HG02852 (cell line): Measurements from ENCODE around the gene DEFB131A.
"Not testable (repeated sequence)": the region's sequence is repeated elsewhere in the genome, so short reads cannot be mapped to it uniquely, and the experiment has no call there.

Experiments used
- ATAC-seq: cut with Tn5 transposase; IDR thresholded peaks from one replicate; pipeline ENCODE4 v1.9.1; 2021; ENCODE audit warnings: mild to moderate bottlenecking, moderate library complexity; ENCODE audit not compliant: unreplicated experiment

Gene DEFB131A

GRCh38 chr4:9494256-9495035 is 50.2 kb downstream of the DEFB131A start:
- not testable (repeated sequence) for ATAC-seq

- not testable (repeated sequence) for ATAC-seq
These were observed 51.2 kb downstream of the DEFB131A start for GRCh38 chr4:9495443-9495842.

- ATAC-seq: not testable (repeated sequence)
These were observed 53.6 kb downstream of the DEFB131A start for GRCh38 chr4:9497575-9498467.

- not testable (repeated sequence) for ATAC-seq
These were observed 54.3 kb downstream of the DEFB131A start for GRCh38 chr4:9498468-9499040.

- ATAC-seq: not testable (repeated sequence)
These were observed 55.8 kb downstream of the DEFB131A start for GRCh38 chr4:9499974-9500487.
